ENCODE data around the gene ADCY10. TPM values are rescaled to one million over a fixed set of nuclear protein-coding genes. Genes with fewer than 3 reads are reported as not detected.

ADCY10 gene
- total RNA-seq, 1 donor from 2014 or later, result 1.9 TPM

DNA sequence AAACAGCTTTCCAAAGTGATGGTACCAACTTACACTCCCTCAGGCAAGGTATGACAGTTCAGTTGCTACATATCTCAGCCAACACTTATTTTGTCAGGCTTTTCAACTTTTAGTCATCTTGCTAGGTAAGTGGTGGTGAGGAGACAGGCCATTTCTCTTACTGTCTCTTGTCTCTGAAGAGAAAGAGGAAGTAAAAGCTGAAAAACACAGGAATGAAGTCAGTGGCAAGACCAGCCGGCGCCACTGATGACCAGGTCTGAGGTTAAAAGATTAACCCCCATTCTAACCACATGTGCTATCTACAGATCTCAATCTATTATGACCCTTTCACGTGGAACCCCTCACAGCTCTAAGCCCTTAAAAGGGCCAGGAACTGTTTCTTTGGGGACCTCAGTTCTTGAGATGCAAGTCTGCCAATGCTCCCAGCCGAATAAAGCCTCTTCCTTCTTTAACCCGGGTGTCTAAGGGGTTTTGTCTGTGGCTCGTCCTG is 4.2 kb downstream of the ADCY10 start:
- H3K4me1 ChIP-seq, result peaks cover 0 to 14% of the 10 kb centered on the region in 2 donors
- intact Hi-C loops (cut with DNase I), result no loop called here
- no peak overlapping the region for H3K4me3 ChIP-seq
- TF ChIP-seq, protein P1, sequence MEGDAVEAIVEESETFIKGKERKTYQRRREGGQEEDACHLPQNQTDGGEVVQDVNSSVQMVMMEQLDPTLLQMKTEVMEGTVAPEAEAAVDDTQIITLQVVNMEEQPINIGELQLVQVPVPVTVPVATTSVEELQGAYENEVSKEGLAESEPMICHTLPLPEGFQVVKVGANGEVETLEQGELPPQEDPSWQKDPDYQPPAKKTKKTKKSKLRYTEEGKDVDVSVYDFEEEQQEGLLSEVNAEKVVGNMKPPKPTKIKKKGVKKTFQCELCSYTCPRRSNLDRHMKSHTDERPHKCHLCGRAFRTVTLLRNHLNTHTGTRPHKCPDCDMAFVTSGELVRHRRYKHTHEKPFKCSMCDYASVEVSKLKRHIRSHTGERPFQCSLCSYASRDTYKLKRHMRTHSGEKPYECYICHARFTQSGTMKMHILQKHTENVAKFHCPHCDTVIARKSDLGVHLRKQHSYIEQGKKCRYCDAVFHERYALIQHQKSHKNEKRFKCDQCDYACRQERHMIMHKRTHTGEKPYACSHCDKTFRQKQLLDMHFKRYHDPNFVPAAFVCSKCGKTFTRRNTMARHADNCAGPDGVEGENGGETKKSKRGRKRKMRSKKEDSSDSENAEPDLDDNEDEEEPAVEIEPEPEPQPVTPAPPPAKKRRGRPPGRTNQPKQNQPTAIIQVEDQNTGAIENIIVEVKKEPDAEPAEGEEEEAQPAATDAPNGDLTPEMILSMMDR (IDR thresholded peaks at IDR 0.05), result no peak
- no peaks in the 10 kb centered on the region for H3K36me3 ChIP-seq
- H3K9me3 ChIP-seq, result no peaks in the 10 kb centered on the region
- no peaks in the 10 kb centered on the region for H3K27me3 ChIP-seq
- no peak overlapping the region for H3K27ac ChIP-seq
- DNase-seq (ENCODE audit: low spot score in 2 of 2), result no peak

DNA sequence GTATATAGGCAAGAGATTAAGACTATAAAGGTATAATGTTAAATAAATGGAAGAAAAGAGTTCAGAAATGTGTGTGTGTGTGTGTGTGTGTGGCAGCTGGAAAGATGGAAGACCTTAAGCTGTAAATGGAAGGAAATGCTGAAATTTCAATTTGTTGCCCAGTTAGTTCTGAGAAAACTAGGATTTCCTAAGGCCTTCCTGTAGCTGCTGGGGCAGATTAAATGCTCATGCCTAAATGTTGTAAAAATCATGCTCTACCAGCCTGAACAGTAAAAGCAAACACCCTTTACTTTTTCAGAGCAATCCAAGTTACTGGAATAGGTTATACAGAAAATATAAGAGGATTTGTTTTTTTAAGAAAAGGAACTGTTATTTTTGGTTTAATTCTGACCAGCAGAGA is 8.3 kb downstream of the ADCY10 start:
- H3K27ac ChIP-seq, result no peak overlapping the region
- no peak for DNase-seq (ENCODE audit: low spot score in 2 of 2)
- intact Hi-C loops (cut with DNase I), result no loop called here
- H3K4me3 ChIP-seq, result no peak overlapping the region
- H3K36me3 ChIP-seq, result no peaks in the 10 kb centered on the region
- no peaks in the 10 kb centered on the region for H3K27me3 ChIP-seq
- peaks cover 0 to 6% of the 10 kb centered on the region in 2 donors for H3K4me1 ChIP-seq
- no peaks in the 10 kb centered on the region for H3K9me3 ChIP-seq
- TF ChIP-seq, protein P1 (IDR thresholded peaks at IDR 0.05), result no peak

DNA sequence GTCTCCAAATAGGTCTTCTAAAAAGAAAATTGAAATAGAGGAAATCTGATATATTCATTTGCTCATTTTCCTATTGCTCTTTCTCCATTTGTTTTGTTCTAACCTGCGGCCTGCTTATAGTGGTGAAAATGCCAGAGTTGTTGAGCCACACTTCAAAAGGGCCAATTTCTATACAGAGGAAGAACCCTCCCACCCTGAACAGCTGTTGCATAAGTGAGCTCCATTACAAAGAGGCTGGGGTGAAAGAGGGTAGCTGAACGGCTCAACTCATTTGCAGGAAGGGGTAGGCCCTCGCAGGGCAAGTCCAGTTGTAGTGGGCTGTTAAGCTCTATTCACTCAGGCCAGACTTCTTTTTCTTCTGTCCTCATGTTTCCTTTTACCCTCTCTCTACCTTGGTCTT is 8.8 kb downstream of the ADCY10 start:
- H3K27me3 ChIP-seq, result no peaks in the 10 kb centered on the region
- DNase-seq (ENCODE audit: low spot score in 2 of 2), result no peak
- intact Hi-C loops (cut with DNase I), result no loop called here
- no peaks in the 10 kb centered on the region for H3K9me3 ChIP-seq
- TF ChIP-seq, protein P1 (IDR thresholded peaks at IDR 0.05), result no peak
- peaks cover 0 to 2% of the 10 kb centered on the region in 2 donors for H3K4me1 ChIP-seq
- no peak overlapping the region for H3K4me3 ChIP-seq
- no peaks in the 10 kb centered on the region for H3K36me3 ChIP-seq
- H3K27ac ChIP-seq, result no peak overlapping the region

DNA sequence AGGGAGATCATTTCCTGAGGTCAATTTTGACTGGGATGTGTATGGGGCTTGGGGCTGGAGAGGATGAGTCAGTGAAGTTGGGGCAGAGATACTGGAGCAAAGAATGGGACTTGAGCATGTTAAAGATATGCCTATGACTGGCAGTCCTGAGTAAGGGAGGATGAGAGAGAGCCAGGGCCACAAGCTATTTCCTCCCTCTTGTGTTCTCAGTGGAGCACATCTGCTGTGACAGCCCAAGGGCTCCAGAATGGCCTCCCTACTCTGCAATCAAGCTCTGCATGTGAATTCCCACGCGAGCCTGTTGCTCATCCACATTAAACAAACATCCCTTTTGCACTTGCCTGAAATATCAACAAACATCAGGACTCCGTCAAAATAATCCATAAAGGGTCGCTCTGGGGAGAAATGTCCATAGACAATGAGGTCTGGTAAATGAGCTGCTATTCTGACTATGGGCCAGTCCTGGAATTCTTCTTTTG is 9.2 kb downstream of the ADCY10 start:
- Histone ChIP-seq H3K4me3 (no peak overlapping the region), H3K27me3 (no peaks in the 10 kb centered on the region), H3K36me3 (no peaks in the 10 kb centered on the region), H3K27ac (no peak overlapping the region), H3K4me1 (peaks cover 0 to 6% of the 10 kb centered on the region in 2 donors), H3K9me3 (no peaks in the 10 kb centered on the region)
- TF ChIP-seq, protein P1 (IDR thresholded peaks at IDR 0.05), result no peak
- intact Hi-C loops (cut with DNase I), result no loop called here
- DNase-seq (ENCODE audit: low spot score in 2 of 2), result no peak

DNA sequence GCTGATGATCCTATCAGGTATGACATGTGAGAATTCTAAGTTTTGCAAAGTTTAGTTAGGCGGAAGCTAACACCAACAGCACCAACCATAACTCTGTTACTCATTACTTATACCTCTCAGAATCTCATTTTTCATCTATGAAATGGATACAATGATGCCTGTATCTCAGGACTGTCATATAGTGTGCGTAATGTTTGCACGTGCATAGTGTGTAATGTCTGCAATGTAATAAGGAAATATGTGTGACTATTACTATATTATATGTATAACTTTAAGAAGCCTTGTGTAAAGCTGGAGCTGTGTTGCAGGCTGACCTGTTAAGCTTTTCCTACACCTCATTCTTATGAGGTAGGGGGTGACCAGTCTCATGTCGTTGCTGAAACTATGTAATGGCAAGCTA is 13.0 kb downstream of the ADCY10 start:
- no peak for DNase-seq (ENCODE audit: low spot score in 2 of 2)
- Histone ChIP-seq H3K9me3 (no peaks in the 10 kb centered on the region), H3K36me3 (no peaks in the 10 kb centered on the region), H3K4me3 (no peak overlapping the region), H3K4me1 (peaks cover 0 to 13% of the 10 kb centered on the region in 2 donors), H3K27ac (no peak overlapping the region), H3K27me3 (no peaks in the 10 kb centered on the region)
- intact Hi-C loops (cut with DNase I), result no loop called here
- TF ChIP-seq, protein P1 (IDR thresholded peaks at IDR 0.05), result no peak

DNA sequence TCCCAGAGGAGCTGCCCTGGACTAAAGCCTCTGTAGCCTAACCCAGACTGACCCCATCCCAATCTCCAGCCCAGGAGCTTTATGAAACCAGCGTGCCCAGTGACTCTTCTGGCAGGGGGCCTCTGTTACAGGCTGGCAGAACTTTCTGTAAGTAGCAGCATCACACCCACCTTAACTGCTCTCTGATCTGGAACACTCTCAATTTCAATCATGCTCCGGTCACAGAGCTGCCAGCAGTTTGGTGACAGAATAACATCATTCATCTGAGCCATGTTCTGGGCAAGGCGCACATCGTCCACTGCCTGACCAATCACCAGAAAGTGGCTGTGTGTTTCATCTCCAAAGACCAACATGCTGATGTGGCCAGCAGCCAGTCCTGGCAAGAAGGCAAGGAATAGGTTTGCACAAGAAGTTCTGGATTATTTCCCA is 14.7 kb downstream of the ADCY10 start:
- no peaks in the 10 kb centered on the region for H3K36me3 ChIP-seq
- TF ChIP-seq, protein P1 (IDR thresholded peaks at IDR 0.05), result no peak
- peak overlapping the region; percentile 42 to 65 for H3K27ac ChIP-seq
- peaks cover 0 to 13% of the 10 kb centered on the region in 2 donors for H3K4me1 ChIP-seq
- H3K9me3 ChIP-seq, result no peaks in the 10 kb centered on the region
- peak; percentile 40 to 88 for DNase-seq (ENCODE audit: low spot score in 2 of 2)
- no peak overlapping the region for H3K4me3 ChIP-seq
- H3K27me3 ChIP-seq, result no peaks in the 10 kb centered on the region
- intact Hi-C loops (cut with DNase I), result loop anchor here (2.0 kb wide), 1 partner anchor 38 kb away; the partner anchor contains the start of genes DCAF6 and MPC2

Measured in ascending aorta (tissue), 2 donors.